ENCODE measurements around the gene C6. TPM values are rescaled to one million over a fixed set of nuclear protein-coding genes. Genes with fewer than 3 reads are reported as not detected.
"Not testable (repeated sequence)": the region's sequence is repeated elsewhere in the genome, so short reads cannot be mapped to it uniquely, and the experiment has no call there.

C6 gene
- total RNA-seq, 2 donors from 2014 or later = not detected

DNA sequence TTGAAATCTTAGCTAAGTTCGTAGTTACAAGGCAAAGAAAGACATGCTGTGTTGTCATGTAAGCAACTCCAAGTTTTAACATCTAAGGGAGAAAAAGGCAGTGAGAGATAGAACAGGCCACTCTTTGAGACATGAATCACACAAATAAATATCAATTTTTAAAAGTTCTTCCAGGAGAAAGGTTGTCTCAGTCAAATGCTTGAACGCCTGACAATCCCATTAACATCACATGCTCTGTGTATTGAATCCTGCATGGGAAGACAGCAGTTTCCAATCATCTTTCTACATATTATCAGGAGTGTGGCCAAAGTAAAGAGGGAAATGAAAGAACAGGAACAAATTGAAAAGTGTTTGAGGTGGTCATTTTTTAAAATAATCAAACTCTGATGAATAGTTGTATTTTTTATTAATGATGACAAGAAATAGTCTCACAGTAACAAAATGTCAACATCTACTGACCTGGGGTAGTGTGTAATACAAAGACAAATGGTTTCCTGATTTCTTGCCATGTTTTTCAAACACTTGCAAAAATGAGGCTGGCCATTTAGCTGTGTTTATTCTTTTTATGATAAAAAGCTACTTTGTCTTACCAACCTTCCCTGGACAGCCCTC is 6.4 kb upstream of the C6 start:
- no peaks in the 10 kb centered on the region for H3K36me3 Mint-ChIP-seq (ENCODE audit: low read depth)
- H3K4me1 Mint-ChIP-seq = no peaks in the 10 kb centered on the region
- H3K27ac Mint-ChIP-seq = no peak overlapping the region
- no peaks in the 10 kb centered on the region for H3K27me3 Mint-ChIP-seq
- ATAC-seq (no peak), DNase-seq (no peak)
- no peaks in the 10 kb centered on the region for H3K9me3 ChIP-seq (ENCODE audit: control insufficient read depth, low read length, poor library complexity, severe bottlenecking)
- no peak overlapping the region for H3K4me3 Mint-ChIP-seq

DNA sequence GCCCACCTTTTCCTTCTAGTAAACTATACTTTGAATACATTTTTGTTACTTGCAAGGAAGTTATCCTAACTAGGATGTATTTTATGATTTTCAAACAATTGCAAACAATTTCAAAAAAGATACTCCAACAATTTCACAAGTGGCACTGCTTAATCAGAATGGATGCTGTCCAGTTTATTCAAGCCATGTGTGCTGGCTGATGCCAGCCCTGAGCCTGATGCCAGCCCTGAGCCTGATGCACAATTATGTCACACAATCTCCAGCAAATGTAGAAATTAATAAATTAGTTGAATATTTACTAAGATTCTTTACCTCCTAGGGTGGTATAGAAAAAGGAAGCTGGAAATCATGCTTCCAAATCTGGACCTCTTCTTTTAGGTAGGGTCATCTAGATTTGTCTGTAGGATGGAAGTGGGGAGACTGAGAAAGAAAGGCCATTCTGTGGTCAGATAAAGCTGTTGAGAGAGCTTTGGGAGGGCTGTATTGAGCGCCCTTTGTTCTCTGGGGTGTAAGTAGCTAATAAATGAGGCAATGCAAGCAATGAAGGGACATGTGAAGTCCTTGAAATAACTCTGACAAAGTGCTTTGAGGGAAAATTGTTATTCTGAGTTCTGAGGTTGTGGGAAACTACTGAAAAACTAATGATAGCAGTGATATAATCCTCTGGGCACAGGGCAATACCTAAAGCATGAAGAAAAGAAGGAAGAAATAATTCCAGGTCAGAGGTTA is 5.8 kb upstream of the C6 start:
- H3K36me3 Mint-ChIP-seq (ENCODE audit: low read depth) = no peaks in the 10 kb centered on the region
- H3K27ac Mint-ChIP-seq = no peak overlapping the region
- no peaks in the 10 kb centered on the region for H3K9me3 ChIP-seq (ENCODE audit: control insufficient read depth, low read length, poor library complexity, severe bottlenecking)
- ATAC-seq (no peak), DNase-seq (no peak)
- H3K4me1 Mint-ChIP-seq = no peaks in the 10 kb centered on the region
- H3K4me3 Mint-ChIP-seq = no peak overlapping the region
- H3K27me3 Mint-ChIP-seq = no peaks in the 10 kb centered on the region

DNA sequence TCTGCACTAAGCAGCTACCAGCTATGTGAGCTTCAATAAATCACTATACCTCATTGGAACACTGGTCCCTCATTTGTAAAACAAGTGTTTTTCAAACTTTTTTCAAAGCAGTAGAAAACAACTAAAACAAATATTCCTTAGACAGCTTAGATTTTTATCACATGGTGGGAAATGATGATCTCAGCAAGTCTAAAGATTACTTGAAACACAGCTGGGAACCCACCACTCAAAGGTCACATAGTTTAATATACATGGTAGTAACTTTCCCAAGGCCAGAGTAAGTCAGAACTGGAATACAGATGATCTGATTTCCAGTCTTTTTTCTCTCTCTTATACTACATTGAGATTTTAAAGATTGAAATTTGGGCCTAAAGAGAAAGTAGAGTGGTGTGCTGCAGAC is 850 bp upstream of the C6 start:
- DNase-seq = no peak
- no peaks in the 10 kb centered on the region for H3K4me1 Mint-ChIP-seq
- H3K27me3 Mint-ChIP-seq = no peaks in the 10 kb centered on the region
- no peaks in the 10 kb centered on the region for H3K36me3 Mint-ChIP-seq (ENCODE audit: low read depth)
- H3K4me3 Mint-ChIP-seq = no peak overlapping the region
- no peak overlapping the region for H3K27ac Mint-ChIP-seq
- no peaks in the 10 kb centered on the region for H3K9me3 ChIP-seq (ENCODE audit: control insufficient read depth, low read length, poor library complexity, severe bottlenecking)
- no peak for ATAC-seq

DNA sequence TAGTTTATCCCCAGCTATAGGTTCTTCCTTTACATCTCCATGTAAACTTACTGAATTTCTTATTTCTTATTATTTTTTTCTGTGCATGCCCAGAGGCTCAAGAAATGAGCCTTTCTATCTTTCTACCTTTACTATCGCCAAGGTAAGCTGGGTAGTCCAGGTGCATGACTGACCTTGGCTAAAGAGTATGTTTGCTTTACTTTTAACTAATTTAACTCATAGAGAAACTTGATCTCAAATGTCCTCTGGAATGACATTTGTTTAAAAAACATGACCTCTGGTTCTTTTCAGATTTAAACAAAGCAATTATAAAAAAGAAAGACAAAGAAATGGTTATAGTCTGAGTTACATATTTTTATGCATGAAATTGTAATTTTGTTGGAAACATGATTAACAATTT is 397 bp downstream of the C6 start:
- H3K27ac Mint-ChIP-seq = no peak overlapping the region
- no peaks in the 10 kb centered on the region for H3K4me1 Mint-ChIP-seq
- no peaks in the 10 kb centered on the region for H3K27me3 Mint-ChIP-seq
- DNase-seq (no peak), ATAC-seq (no peak)
- no peak overlapping the region for H3K4me3 Mint-ChIP-seq
- no peaks in the 10 kb centered on the region for H3K36me3 Mint-ChIP-seq (ENCODE audit: low read depth)
- no peaks in the 10 kb centered on the region for H3K9me3 ChIP-seq (ENCODE audit: control insufficient read depth, low read length, poor library complexity, severe bottlenecking)

DNA sequence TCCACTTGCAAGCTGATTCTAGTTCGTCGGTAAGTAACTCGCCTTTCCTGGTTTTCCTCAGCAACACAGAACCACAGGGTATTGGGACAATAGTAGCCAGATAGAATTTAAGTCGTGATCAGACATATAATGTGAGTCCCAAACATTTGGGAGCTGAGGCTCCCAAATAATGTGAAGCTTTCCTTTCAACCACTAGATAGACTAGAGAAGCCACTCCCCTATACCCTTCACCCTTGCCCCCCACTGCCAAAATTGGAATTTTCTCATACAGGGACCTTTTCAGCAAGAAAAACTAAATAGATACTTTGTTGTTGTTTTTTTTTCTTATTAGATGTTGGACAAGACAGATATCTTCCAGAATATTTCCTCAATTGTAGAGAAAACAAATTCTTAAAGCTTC is 1.9 kb downstream of the C6 start:
- Mint-ChIP-seq H3K4me3 (no peak overlapping the region), H3K27me3 (no peaks in the 10 kb centered on the region), H3K36me3 (ENCODE audit: low read depth) (no peaks in the 10 kb centered on the region), H3K27ac (no peak overlapping the region), H3K4me1 (no peaks in the 10 kb centered on the region)
- no peak for DNase-seq
- no peak for ATAC-seq
- no peaks in the 10 kb centered on the region for H3K9me3 ChIP-seq (ENCODE audit: control insufficient read depth, low read length, poor library complexity, severe bottlenecking)

DNA sequence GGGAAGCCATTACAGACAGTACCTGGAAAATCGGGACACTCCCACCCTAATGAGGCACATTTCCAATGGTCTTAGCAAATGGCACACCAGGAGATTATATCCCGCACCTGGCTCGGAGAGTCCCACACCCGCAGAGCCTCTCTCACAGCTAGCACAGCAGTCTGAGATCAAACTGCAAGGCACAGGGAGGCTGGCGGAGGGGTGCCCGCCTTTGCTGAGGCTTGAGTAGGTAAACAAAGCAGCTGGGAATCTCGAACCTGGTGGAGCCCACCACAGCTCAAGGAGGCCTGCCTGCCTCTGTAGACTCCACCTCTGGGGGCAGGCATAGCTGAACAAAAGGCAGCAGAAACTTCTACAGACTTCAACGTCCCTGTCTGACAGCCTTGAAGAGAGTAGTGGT is 7.9 kb downstream of the C6 start:
- DNase-seq; H3K27ac Mint-ChIP-seq; ATAC-seq; H3K27me3 Mint-ChIP-seq; H3K4me1 Mint-ChIP-seq; H3K36me3 Mint-ChIP-seq (ENCODE audit: low read depth); H3K9me3 ChIP-seq (ENCODE audit: control insufficient read depth, low read length, poor library complexity, severe bottlenecking); H3K4me3 Mint-ChIP-seq: not testable (repeated sequence)

DNA sequence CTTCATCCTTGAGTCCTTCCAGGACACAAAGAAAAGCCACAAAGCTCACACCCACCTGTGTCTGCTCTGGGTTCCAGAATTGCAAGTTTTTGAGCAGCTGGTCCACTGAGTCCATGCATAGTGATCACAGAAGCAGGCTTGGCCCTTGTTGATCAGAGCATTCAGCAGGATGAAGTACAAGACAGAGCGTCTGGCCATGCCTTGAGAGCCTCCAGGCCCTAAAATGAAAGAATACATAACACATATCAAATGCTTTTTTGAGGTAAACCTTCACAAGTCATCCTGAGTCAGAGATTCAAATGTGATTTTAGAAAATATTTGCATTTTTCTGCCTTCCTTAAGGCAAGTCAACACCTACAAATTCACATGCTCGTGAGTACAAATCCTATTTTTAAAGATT is 10.3 kb downstream of the C6 start:
- Mint-ChIP-seq H3K27me3 (no peaks in the 10 kb centered on the region), H3K27ac (no peak overlapping the region), H3K4me1 (no peaks in the 10 kb centered on the region), H3K36me3 (ENCODE audit: low read depth) (no peaks in the 10 kb centered on the region), H3K4me3 (no peak overlapping the region)
- ATAC-seq (no peak), DNase-seq (no peak)
- no peaks in the 10 kb centered on the region for H3K9me3 ChIP-seq (ENCODE audit: control insufficient read depth, low read length, poor library complexity, severe bottlenecking)

DNA sequence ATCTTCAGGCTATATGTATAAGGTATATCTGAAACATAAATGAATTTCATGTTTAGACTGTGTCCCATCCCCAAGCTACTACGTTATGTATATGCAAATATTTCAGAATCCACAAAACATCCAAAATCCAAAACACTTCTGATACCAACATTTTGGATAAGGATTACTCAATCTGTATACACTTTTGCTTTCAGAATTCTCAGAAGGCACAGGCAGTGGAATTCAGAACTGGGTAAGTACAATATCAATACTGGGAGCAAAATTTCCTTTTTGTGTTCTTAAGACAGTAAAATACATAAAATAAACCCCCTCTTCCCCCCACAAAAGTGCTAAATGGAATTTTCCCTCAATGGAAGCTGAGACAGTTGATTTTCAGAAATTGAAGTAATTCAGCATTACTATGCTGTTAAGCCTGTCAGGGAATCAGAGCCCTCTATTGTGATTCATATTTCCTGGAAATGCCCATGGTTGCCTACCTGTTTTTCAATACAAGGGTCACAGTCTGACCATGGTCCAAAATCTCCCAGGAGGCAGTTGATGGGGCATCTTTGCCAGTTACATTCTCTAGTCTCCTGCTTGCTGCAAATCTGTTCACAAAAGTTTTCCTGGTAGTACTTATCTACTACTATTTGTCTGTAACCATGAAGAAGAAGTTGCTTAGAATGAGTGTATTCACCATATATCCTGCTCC is 12.1 kb downstream of the C6 start:
- ATAC-seq (no peak), DNase-seq (no peak)
- Mint-ChIP-seq H3K4me3 (no peak overlapping the region), H3K4me1 (no peaks in the 10 kb centered on the region), H3K27me3 (no peaks in the 10 kb centered on the region), H3K27ac (no peak overlapping the region), H3K36me3 (ENCODE audit: low read depth) (no peaks in the 10 kb centered on the region)
- no peaks in the 10 kb centered on the region for H3K9me3 ChIP-seq (ENCODE audit: control insufficient read depth, low read length, poor library complexity, severe bottlenecking)

DNA sequence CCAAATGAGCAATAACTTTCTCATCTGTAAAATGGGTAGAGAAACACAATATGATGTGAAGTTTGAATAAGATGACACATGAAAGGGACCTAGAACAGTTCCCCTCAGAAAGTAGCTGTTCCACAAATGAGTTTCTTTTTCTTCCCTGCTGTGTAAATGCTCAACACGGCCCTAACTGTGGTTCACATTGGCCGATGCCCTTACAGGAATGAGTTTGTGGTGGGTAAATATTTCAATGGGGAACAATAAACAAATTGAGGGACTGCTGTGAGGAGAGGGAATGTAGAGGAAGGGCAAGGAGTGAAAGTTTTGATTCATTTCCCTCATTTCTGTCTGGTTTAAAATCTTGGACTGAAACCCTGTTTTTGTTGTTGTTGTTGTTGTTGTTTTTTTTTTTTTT is 12.8 kb downstream of the C6 start:
- H3K27ac Mint-ChIP-seq = no peak overlapping the region
- H3K27me3 Mint-ChIP-seq = no peaks in the 10 kb centered on the region
- DNase-seq (no peak), ATAC-seq (no peak)
- no peaks in the 10 kb centered on the region for H3K4me1 Mint-ChIP-seq
- H3K9me3 ChIP-seq (ENCODE audit: control insufficient read depth, low read length, poor library complexity, severe bottlenecking) = no peaks in the 10 kb centered on the region
- H3K36me3 Mint-ChIP-seq (ENCODE audit: low read depth) = no peaks in the 10 kb centered on the region
- H3K4me3 Mint-ChIP-seq = no peak overlapping the region

DNA sequence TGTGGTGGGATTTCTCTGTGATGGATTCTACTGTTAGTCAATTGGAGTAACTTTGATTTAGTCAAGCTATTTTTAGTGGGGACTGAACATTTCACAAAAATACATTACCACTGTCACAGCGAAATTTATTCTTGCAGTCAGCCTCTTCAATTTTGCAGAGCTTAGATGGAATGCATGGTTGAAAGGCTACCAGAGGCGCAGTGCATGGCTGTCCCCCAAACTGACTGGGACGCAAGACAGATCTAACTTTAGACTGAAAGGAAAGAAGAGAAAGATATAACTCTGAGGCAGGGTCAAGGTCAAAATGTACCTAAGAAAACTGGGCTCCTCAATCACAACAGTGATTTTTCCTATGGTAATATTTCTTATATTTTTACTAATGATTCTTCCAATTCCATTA is 13.7 kb downstream of the C6 start:
- H3K4me3 Mint-ChIP-seq = no peak overlapping the region
- H3K9me3 ChIP-seq (ENCODE audit: control insufficient read depth, low read length, poor library complexity, severe bottlenecking) = no peaks in the 10 kb centered on the region
- H3K4me1 Mint-ChIP-seq = no peaks in the 10 kb centered on the region
- no peaks in the 10 kb centered on the region for H3K36me3 Mint-ChIP-seq (ENCODE audit: low read depth)
- ATAC-seq (no peak), DNase-seq (no peak)
- H3K27ac Mint-ChIP-seq = no peak overlapping the region
- H3K27me3 Mint-ChIP-seq = no peaks in the 10 kb centered on the region

DNA sequence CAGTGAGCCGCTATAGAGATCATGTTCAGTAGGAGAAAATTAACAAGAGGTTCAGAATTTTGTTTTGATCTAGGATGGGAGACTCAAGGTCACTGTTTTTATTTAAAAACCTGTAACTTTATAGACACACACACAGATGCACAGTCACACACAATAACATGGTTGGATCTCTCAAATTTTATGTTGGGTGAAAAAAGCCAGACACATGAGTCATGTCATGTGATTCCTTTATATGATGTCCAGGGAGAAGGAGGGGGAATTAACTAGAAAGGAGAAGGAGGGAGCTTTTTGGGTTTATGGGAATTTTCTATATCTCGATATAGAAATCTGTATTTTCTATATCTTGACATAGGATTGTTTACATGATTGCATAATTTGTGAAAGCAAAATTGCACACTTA is 17.1 kb downstream of the C6 start:
- Mint-ChIP-seq H3K27ac (no peak overlapping the region), H3K27me3 (no peaks in the 10 kb centered on the region), H3K36me3 (ENCODE audit: low read depth) (no peaks in the 10 kb centered on the region), H3K4me3 (no peak overlapping the region), H3K4me1 (no peaks in the 10 kb centered on the region)
- ATAC-seq = no peak
- DNase-seq = no peak
- H3K9me3 ChIP-seq (ENCODE audit: control insufficient read depth, low read length, poor library complexity, severe bottlenecking) = no peaks in the 10 kb centered on the region

DNA sequence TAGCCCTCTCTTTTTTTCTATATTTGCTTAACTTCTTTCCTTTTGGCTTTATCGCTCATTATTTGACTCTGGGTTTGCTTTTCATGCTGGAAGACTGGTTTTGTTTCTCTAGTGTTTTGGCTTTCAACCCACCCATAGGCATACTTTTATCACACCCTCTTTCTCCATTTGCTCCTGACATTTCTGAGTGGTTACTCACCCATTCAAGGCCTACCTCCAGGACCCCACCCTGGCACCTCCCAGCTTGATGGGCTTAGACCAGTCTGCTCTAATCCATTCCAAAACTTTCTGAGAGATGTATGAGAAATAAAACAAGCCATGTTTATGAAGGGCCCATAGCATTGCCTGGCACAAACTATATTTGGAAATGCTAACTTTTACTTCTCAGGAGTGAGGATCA is 18.1 kb downstream of the C6 start:
- DNase-seq (no peak), ATAC-seq (no peak)
- no peaks in the 10 kb centered on the region for H3K9me3 ChIP-seq (ENCODE audit: control insufficient read depth, low read length, poor library complexity, severe bottlenecking)
- Mint-ChIP-seq H3K4me1 (no peaks in the 10 kb centered on the region), H3K36me3 (ENCODE audit: low read depth) (no peaks in the 10 kb centered on the region), H3K4me3 (no peak overlapping the region), H3K27me3 (no peaks in the 10 kb centered on the region), H3K27ac (no peak overlapping the region)

DNA sequence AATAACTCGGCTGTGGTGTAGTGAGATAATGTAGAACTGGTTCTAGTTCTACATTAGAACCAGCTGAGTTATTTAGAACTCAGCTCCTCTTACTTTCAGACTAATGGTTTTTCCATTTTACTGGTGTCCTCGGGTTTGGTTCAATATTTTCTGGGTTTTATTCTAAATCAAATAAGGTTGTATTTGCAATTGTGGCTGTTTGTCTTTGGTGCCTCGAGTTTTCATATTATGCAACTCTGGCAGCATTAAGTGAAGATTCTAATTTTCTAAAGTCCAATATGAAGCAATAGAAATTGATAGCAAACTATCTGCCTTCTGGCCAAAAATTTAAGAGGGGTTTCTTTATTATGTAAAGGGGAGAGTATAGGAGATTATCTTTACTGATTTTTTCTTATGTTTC is 19.0 kb downstream of the C6 start:
- H3K27me3 Mint-ChIP-seq = no peaks in the 10 kb centered on the region
- H3K27ac Mint-ChIP-seq = no peak overlapping the region
- no peaks in the 10 kb centered on the region for H3K9me3 ChIP-seq (ENCODE audit: control insufficient read depth, low read length, poor library complexity, severe bottlenecking)
- ATAC-seq (no peak), DNase-seq (no peak)
- no peaks in the 10 kb centered on the region for H3K36me3 Mint-ChIP-seq (ENCODE audit: low read depth)
- no peak overlapping the region for H3K4me3 Mint-ChIP-seq
- no peaks in the 10 kb centered on the region for H3K4me1 Mint-ChIP-seq

Data from T-helper 17 cell (primary cell).